ENCODE data around the gene SPACA7.

DNA sequence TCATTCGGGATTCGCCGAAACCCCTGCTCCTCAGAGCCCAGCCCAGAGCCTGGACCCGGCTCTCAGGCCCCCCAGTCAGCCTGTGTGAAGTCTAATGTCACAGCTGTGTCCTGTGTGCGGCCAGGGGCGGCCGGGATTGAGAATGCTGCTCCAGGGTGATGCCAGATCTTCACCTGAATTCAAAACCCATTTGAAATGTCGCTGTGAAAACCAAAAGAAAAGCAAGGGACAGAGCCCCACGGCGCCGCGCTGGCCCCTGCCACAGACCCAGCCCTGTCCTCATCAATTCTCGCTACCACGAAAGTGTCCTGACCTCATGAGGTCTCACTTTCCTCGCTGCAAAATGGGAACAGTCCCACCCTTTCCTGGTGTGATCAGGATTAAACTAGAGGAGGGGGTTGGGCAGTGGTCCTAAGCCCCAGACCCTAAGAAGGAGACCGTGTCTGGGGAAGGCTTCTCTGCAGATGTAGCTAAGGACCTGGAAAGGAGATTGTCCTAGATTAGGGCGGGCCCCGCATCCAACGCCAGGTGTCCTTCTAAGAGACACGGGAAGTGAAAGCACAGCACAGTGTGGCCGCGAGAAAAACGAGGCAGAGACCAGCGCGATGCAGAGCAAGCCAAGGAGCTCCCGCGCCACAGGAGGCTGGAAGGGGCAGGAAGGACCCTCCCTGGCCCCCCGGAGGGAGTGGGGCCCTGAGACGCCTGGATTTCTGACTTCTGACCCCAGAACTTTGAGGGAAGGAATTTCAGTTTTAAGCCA is 34.0 kb upstream of the SPACA7 start:
- no peak for TF ChIP-seq POLR2A (IDR thresholded peaks at IDR 0.05)
- TF ChIP-seq, protein P1, sequence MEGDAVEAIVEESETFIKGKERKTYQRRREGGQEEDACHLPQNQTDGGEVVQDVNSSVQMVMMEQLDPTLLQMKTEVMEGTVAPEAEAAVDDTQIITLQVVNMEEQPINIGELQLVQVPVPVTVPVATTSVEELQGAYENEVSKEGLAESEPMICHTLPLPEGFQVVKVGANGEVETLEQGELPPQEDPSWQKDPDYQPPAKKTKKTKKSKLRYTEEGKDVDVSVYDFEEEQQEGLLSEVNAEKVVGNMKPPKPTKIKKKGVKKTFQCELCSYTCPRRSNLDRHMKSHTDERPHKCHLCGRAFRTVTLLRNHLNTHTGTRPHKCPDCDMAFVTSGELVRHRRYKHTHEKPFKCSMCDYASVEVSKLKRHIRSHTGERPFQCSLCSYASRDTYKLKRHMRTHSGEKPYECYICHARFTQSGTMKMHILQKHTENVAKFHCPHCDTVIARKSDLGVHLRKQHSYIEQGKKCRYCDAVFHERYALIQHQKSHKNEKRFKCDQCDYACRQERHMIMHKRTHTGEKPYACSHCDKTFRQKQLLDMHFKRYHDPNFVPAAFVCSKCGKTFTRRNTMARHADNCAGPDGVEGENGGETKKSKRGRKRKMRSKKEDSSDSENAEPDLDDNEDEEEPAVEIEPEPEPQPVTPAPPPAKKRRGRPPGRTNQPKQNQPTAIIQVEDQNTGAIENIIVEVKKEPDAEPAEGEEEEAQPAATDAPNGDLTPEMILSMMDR (IDR thresholded peaks at IDR 0.05) = no peak

Data from adrenal gland (tissue), 5 donors.